GM12801 (cell line): Measurements from ENCODE around the gene GLMN.

Experiments
- TF ChIP-seq, protein P1 (sequence below): IDR thresholded peaks from one replicate; pipeline ENCODE4 v1.5.1; 2011; ENCODE audit warnings: control low read depth; ENCODE audit not compliant: insufficient read length; ENCODE audit errors: extremely low read depth

The GLMN gene, protein sequence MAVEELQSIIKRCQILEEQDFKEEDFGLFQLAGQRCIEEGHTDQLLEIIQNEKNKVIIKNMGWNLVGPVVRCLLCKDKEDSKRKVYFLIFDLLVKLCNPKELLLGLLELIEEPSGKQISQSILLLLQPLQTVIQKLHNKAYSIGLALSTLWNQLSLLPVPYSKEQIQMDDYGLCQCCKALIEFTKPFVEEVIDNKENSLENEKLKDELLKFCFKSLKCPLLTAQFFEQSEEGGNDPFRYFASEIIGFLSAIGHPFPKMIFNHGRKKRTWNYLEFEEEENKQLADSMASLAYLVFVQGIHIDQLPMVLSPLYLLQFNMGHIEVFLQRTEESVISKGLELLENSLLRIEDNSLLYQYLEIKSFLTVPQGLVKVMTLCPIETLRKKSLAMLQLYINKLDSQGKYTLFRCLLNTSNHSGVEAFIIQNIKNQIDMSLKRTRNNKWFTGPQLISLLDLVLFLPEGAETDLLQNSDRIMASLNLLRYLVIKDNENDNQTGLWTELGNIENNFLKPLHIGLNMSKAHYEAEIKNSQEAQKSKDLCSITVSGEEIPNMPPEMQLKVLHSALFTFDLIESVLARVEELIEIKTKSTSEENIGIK

DNA sequence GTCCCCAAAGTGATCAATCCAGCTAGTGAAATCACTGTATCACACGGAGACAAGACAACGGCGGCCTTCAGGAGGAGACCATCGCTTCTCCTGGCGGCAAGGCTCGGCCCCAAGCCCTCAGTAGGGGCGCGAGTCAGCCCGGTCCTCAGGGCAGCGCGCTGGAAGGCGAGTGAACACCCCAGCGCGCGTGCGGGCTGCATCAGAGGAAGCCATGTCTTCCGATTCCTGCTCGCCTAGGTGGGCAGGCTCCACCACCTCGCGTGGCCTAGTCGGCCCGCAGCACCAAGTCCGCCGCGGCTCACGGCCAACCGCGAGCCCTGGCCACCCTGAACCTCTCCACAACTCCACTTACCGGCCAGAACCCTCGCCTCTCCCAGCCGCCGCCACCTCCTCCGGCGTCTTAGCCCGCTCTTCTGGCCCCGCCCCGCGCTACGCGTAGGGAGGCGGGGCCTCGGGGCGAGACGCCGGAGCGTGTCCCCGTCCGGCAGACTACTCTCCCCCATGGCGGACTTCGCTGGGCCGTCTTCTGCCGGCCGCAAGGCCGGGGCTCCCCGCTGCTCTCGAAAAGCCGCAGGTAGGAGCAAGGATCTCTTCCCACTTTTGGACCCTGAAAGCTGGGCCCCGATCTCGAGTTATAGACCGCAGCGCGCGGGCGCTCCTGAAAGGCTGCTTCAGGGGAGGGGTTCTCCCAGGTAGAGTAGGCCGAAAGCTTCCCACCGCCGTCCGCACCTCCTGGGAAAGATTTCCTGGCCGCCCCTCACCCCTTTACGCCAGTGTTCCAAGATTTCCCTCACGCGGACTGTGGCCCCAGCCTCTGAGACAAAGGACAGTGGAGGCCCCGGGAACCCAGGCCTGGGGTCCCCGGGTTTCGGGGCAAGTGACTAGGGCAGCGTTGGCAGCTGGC, at the start of gene GLMN, which contains the start of gene RPAP2:
Gene GLMN, minus strand, starts transcription at position 415 of the 904 bp plus-strand sequence. CDS start 988 bp downstream, outside the sequence.
Gene RPAP2, plus strand, starts transcription at position 487 of the 904 bp plus-strand sequence. Its CDS starts 15 bp downstream, at position 502.
- TF ChIP-seq, protein P1, sequence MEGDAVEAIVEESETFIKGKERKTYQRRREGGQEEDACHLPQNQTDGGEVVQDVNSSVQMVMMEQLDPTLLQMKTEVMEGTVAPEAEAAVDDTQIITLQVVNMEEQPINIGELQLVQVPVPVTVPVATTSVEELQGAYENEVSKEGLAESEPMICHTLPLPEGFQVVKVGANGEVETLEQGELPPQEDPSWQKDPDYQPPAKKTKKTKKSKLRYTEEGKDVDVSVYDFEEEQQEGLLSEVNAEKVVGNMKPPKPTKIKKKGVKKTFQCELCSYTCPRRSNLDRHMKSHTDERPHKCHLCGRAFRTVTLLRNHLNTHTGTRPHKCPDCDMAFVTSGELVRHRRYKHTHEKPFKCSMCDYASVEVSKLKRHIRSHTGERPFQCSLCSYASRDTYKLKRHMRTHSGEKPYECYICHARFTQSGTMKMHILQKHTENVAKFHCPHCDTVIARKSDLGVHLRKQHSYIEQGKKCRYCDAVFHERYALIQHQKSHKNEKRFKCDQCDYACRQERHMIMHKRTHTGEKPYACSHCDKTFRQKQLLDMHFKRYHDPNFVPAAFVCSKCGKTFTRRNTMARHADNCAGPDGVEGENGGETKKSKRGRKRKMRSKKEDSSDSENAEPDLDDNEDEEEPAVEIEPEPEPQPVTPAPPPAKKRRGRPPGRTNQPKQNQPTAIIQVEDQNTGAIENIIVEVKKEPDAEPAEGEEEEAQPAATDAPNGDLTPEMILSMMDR: no peak

DNA sequence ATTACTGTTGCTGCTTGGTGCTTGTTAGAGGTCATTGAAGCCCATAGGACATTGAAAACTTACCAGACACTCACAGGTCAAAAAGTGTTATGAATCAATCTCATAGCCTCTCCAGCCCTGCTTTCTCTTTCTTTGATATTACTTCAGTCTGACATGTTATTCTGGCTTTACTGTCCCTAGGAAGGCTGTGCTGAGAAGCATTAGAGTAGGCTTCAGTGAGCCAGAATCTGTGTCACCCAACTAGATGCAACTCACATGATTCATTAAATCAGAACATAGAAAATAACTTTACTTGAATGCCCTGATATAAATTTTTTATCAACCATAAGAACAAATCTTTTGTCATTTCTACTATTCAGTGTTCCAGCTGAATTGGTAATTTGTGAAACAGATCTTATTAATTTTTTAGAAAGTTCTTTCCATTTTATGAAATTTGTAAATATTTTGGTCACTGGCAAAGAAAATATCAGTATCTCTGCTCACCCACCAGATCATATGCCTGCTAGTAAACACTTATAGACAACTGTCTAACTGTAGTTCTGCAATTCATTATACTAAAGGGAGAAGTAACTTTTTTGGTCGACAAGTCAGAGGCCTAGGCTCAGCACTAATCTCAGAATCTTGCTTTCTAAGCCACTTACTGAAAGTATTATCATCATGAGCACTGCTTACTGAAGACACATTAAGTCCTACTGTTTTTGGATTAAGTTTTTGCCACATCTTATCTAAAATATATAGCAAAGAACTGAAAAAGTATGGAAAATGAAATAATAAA, 48.3 kb upstream of the GLMN start:
- TF ChIP-seq, protein P1: no peak

DNA sequence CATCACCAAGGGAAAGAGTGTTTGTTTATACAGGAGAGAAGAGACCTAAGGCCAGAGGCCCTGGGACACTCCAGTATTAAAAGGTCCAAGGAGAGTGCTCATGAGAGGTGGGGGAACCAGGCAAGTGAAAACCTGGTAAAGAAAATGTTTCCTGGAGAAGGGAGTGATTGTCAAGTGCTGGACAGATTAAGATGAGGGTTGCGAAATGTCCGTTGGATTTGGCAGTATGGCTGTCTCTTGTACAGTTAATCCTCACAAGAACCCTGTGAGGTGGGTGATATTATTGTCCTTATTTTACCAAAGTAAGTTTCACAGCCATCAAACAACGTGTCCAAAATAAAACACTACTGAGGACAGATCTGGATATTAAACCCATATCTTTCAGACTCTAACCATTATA, 44.3 kb upstream of the GLMN start:
- TF ChIP-seq, protein P1: no peak

DNA sequence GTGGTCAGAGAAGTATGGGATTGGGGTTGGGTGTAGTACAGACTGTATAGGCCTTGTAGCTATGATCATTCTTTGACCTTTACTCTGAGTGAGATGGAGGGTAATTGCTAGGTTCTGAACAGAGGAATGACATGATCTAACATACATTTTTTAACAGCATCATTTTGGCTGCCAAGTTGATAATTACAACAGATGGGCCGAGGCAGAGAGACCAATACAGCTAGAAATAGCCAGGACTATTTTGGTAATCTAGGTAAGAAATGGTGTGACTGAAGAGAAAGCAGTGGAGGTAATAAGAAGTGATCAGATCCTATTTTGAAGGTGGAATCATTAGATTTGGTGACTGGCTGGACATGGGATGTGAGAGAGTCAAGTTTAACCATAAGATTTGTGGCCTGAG, 43.6 kb upstream of the GLMN start:
- TF ChIP-seq, protein P1: no peak

DNA sequence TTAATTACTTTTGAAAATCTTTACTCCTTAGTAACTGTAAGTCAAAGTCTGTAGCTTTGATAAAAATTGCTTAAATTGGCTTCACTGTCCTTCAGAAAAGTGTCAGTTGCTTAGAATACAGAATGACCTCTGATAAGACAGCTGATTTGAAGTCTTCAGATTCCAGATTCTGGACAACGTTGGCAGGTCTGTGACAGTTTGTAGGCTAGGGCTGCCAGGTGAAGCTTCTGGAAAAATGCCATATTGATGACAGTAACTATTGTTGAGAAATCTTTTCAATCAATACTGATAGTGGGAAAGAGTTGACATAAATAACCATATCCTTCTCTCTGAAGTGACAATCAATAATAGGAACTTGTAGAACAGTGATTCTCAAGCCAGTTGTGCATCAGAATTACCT, 41.4 kb upstream of the GLMN start:
- TF ChIP-seq, protein P1: no peak

DNA sequence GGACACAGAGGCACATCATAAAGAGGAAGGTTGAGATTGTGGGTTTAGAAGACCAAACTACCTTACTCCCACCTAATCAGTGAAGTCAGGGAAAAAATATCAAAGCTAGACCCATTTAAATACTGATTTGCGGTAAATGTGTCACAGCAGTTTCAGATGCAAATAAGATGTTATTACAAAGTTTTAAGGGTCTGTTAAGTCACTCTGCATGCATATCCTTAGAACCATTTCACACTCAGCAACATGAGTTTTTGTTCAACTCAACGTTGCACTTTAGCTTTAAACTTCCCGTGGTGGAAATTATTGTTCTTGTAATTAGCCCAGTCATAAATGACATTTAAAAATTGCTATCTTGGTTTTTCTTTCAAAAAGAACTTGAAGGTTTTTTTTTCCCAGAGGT, 34.9 kb upstream of the GLMN start:
- TF ChIP-seq, protein P1: no peak
